Activated CD8-positive, alpha-beta T cell treated with anti-CD3 and anti-CD28 coated beads for 36 hours (primary cell): ENCODE measurements around the gene DENND5B. TPM values are rescaled to one million over a fixed set of nuclear protein-coding genes. Genes with fewer than 3 reads are reported as not detected.

Source experiments
- ATAC-seq: fragments of 200-7000 bp; cut with Tn5 transposase; one replicate; pipeline ENCODE4 v1.10.0; 2021; ENCODE audit warnings: mild to moderate bottlenecking, moderate library complexity
- CTCF ChIA-PET: fragments of 350-600 bp; sonication (Branson Sonifier 250); formaldehyde crosslinking; loops from one replicate; lab custom pipeline; 2021; ENCODE audit warnings: antibody characterized with exemption; lab: Charles Lee
- POLR2A ChIA-PET: fragments of 350-600 bp; sonication (Branson Sonifier 250); formaldehyde crosslinking; loops from one replicate; lab custom pipeline; 2021; ENCODE audit warnings: antibody characterized with exemption; lab: Charles Lee
- DNase-seq: peaks from one replicate; pipeline ENCODE4 v3.0.0-alpha.2; 2020
- H3K27ac Mint-ChIP-seq: one replicate; pipeline ENCODE4 v1.8.0; 2021; ENCODE audit warnings: mild to moderate bottlenecking, mixed read lengths
- H3K27me3 Mint-ChIP-seq: one replicate; pipeline ENCODE4 v1.8.0; 2021; ENCODE audit warnings: mixed read lengths
- H3K36me3 Mint-ChIP-seq: one replicate; pipeline ENCODE4 v1.8.0; 2021; ENCODE audit warnings: low read depth, mixed read lengths
- H3K4me1 Mint-ChIP-seq: one replicate; pipeline ENCODE4 v1.8.0; 2021; ENCODE audit warnings: low read depth, mixed read lengths
- H3K4me3 Mint-ChIP-seq: one replicate; pipeline ENCODE4 v1.8.0; 2021; ENCODE audit warnings: mild to moderate bottlenecking, moderate library complexity, mixed read lengths
- H3K9me3 Mint-ChIP-seq: one replicate; pipeline ENCODE4 v1.8.0; 2021; ENCODE audit warnings: mixed read lengths
- intact Hi-C: fragments of 100-400 bp; cut with micrococcal nuclease; formaldehyde crosslinking; loops from one replicate; pipeline ENCODE4 v1.10.0; 2022
- total RNA-seq, 2 experiments: library from RNA; stranded (reverse); gene quantifications; one replicate each; pipeline ENCODE4 v1.2.3, GENCODE V29; 2021
- TF ChIP-seq, protein P1 (sequence below): fragments of 200-600 bp; IDR thresholded peaks from one replicate; pipeline ENCODE4 v1.8.0; 2022; ENCODE audit warnings: antibody characterized with exemption, mild to moderate bottlenecking

DENND5B gene
- total RNA-seq, 2 experiments from 2014 or later, result 0.31 to 0.43 TPM

- TF ChIP-seq, protein P1, sequence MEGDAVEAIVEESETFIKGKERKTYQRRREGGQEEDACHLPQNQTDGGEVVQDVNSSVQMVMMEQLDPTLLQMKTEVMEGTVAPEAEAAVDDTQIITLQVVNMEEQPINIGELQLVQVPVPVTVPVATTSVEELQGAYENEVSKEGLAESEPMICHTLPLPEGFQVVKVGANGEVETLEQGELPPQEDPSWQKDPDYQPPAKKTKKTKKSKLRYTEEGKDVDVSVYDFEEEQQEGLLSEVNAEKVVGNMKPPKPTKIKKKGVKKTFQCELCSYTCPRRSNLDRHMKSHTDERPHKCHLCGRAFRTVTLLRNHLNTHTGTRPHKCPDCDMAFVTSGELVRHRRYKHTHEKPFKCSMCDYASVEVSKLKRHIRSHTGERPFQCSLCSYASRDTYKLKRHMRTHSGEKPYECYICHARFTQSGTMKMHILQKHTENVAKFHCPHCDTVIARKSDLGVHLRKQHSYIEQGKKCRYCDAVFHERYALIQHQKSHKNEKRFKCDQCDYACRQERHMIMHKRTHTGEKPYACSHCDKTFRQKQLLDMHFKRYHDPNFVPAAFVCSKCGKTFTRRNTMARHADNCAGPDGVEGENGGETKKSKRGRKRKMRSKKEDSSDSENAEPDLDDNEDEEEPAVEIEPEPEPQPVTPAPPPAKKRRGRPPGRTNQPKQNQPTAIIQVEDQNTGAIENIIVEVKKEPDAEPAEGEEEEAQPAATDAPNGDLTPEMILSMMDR, result no peak
- Mint-ChIP-seq H3K36me3 (no peaks in the 10 kb centered on the region), H3K4me3 (no peak overlapping the region), H3K4me1 (no peaks in the 10 kb centered on the region), H3K27ac (no peak overlapping the region), H3K27me3 (peaks cover 16% of the 10 kb centered on the region), H3K9me3 (no peaks in the 10 kb centered on the region)
- ATAC-seq (no peak), DNase-seq (no peak)
- ChIA-PET POLR2A (no interaction called here), CTCF (interaction anchor here (1.2 kb wide), 1 partner anchor 12 kb away, joined by 3 read pairs; no protein-coding TSS in a partner anchor)
- intact Hi-C loops, result no loop called here
Measured at GRCh38 chr12:31597066-31597465, 6.1 kb upstream of the DENND5B start.

DNA sequence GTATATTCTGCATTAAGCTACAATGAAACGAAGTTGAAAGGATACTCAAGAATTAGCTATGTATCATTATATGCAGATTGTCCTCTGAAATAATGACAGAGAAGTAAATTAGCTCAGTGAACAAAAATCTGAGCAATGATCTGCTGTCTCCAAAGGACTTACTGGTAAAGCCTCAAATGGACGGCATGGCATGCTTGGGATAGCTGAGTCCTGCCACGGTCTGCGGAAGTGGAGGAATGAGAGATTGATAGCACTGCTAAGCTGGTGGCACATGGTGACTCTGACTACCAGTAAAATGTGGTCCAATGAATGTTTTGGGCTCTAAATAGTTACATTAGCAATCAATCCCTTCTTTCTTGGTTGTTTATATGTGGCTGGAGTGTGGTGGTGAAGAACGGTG, 3.7 kb upstream of the DENND5B start:
- Mint-ChIP-seq H3K36me3 (no peaks in the 10 kb centered on the region), H3K4me3 (no peak overlapping the region), H3K27me3 (peaks cover 25% of the 10 kb centered on the region), H3K9me3 (no peaks in the 10 kb centered on the region), H3K4me1 (peaks cover 8% of the 10 kb centered on the region), H3K27ac (no peak overlapping the region)
- TF ChIP-seq, protein P1, result no peak
- CTCF ChIA-PET, result interaction anchor here (1.1 to 1.2 kb wide), 2 partner anchors 41 to 323 kb away, joined by 3 read pairs; no protein-coding TSS in a partner anchor
- intact Hi-C loops, result no loop called here
- ATAC-seq (no peak), DNase-seq (no peak)
- POLR2A ChIA-PET, result no interaction called here

- Mint-ChIP-seq H3K27me3 (peaks cover 45% of the 10 kb centered on the region), H3K9me3 (peaks cover 4% of the 10 kb centered on the region), H3K4me3 (peak overlapping the region; percentile 71), H3K36me3 (no peaks in the 10 kb centered on the region), H3K27ac (no peak overlapping the region), H3K4me1 (peaks cover 10% of the 10 kb centered on the region)
- ATAC-seq (no peak), DNase-seq (peak; percentile 13)
- ChIA-PET POLR2A (no interaction called here), CTCF (no interaction called here)
- TF ChIP-seq, protein P1, result no peak
- intact Hi-C loops, result no loop called here
Measured at GRCh38 chr12:31591380-31591901, 505 bp upstream of the DENND5B start.

DNA sequence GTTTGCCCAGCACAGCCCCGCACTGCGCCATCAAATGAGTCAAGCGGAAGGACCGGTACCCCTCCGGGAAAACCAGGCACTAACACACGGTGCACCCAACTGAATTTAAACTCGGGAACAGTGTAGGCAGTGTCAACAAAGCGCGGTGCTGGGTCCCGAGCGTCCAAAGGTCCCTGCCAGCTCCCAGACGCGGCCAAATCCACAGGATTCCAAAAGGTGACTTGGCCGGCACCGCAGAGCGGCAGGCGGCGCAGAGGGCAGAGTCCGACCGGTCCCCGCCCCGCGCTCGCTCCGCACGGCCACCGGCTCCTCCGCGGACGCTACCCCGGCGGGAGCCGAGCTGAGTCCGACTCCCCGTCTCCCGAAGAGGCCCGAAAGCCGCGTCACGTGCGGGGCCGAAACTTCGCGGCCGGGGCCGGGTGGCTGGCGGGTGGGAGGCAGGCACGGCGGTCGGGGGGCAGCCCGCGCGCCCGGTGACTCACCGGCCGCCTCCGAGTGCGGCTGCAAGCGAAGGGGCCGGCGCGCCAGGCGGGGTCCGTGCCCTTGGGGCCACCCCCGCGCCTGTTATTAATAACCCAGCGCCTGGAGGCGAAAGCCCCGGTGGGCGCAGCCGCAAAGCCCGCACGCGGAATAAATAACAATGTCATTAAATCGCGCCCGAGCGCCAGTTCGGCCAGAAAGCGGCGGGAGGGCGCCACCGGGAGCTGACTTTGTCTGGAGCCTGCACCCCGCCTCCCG, 863 bp downstream of the DENND5B start:
- peaks cover 10% of the 10 kb centered on the region for H3K4me1 Mint-ChIP-seq
- H3K4me3 Mint-ChIP-seq, result peak overlapping the region; percentile 69
- intact Hi-C loops, result no loop called here
- H3K27me3 Mint-ChIP-seq, result peaks cover 46% of the 10 kb centered on the region
- TF ChIP-seq, protein P1, result no peak
- no peaks in the 10 kb centered on the region for H3K36me3 Mint-ChIP-seq
- no peak overlapping the region for H3K27ac Mint-ChIP-seq
- CTCF ChIA-PET, result interaction anchor here (0.6 to 0.9 kb wide), 2 partner anchors 16 to 30 kb away, joined by 3 read pairs; no protein-coding TSS in a partner anchor
- ATAC-seq (peak; percentile 47), DNase-seq (peak; percentile 39)
- POLR2A ChIA-PET, result interaction anchor here (0.6 kb wide), 1 partner anchor 432 kb away, joined by 3 read pairs; no protein-coding TSS in a partner anchor
- H3K9me3 Mint-ChIP-seq, result peaks cover 4% of the 10 kb centered on the region

GRCh38 chr12:31589598-31589903, 1.4 kb downstream of the DENND5B start:
- TF ChIP-seq, protein P1, result no peak
- intact Hi-C loops, result no loop called here
- peak; percentile 69 for DNase-seq
- peaks cover 47% of the 10 kb centered on the region for H3K27me3 Mint-ChIP-seq
- H3K4me1 Mint-ChIP-seq, result peaks cover 10% of the 10 kb centered on the region
- no peak overlapping the region for H3K27ac Mint-ChIP-seq
- peaks cover 4% of the 10 kb centered on the region for H3K9me3 Mint-ChIP-seq
- ATAC-seq, result peak; percentile 78
- H3K36me3 Mint-ChIP-seq, result no peaks in the 10 kb centered on the region
- ChIA-PET CTCF (no interaction called here), POLR2A (interaction anchor here (0.6 kb wide), 1 partner anchor 432 kb away, joined by 3 read pairs; no protein-coding TSS in a partner anchor)
- H3K4me3 Mint-ChIP-seq, result peak overlapping the region; percentile 69
